ENCODE measurements around the gene ESR1.

ESR1 gene

GRCh38 chr6:152085451-152085921 lies 278.0 kb downstream of the ESR1 start:
- Histone ChIP-seq H3K9me2 (replicated peaks; ENCODE audit: control insufficient read depth, low read length) (no peaks in the 10 kb centered on the region), H3K4me2 (ENCODE audit: low read length) (no peak overlapping the region), H3K27ac (ENCODE audit: low read depth, low read length) (no peak overlapping the region), H3K9me3 (ENCODE audit: control insufficient read depth, insufficient read depth, low read length) (no peaks in the 10 kb centered on the region), H3K27me3 (ENCODE audit: control insufficient read depth, low read length) (0 out of 2 replicates have a peak, but pooled peaks cover 3% of the 10 kb centered on the region), H3K4me3 (ENCODE audit: low read length) (no peak overlapping the region), H3K79me2 (ENCODE audit: control insufficient read depth, low read length) (no peaks in the 10 kb centered on the region), H4K20me1 (ENCODE audit: control insufficient read depth, insufficient read depth, low read depth, low read length) (no peaks in the 10 kb centered on the region), H3K36me3 (ENCODE audit: control insufficient read depth, low read length) (no peaks in the 10 kb centered on the region), H3F3A (ENCODE audit: control insufficient read depth, insufficient read depth) (no peaks in the 10 kb centered on the region), H3K4me1 (ENCODE audit: control insufficient read depth, low read length) (no peaks in the 10 kb centered on the region)
- TF ChIP-seq, protein P1, sequence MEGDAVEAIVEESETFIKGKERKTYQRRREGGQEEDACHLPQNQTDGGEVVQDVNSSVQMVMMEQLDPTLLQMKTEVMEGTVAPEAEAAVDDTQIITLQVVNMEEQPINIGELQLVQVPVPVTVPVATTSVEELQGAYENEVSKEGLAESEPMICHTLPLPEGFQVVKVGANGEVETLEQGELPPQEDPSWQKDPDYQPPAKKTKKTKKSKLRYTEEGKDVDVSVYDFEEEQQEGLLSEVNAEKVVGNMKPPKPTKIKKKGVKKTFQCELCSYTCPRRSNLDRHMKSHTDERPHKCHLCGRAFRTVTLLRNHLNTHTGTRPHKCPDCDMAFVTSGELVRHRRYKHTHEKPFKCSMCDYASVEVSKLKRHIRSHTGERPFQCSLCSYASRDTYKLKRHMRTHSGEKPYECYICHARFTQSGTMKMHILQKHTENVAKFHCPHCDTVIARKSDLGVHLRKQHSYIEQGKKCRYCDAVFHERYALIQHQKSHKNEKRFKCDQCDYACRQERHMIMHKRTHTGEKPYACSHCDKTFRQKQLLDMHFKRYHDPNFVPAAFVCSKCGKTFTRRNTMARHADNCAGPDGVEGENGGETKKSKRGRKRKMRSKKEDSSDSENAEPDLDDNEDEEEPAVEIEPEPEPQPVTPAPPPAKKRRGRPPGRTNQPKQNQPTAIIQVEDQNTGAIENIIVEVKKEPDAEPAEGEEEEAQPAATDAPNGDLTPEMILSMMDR (IDR thresholded peaks at IDR 0.05; ENCODE audit: low read depth, low read length, poor library complexity, severe bottlenecking): no peak
- no peak for TF ChIP-seq EZH2phosphoT487 (IDR thresholded peaks at IDR 0.05; ENCODE audit: borderline replicate concordance, low read length)

- H3K27me3 ChIP-seq (ENCODE audit: control insufficient read depth, low read length): 0 out of 2 replicates have a peak, but pooled peaks cover 3% of the 10 kb centered on the region
- H3K9me2 ChIP-seq (replicated peaks; ENCODE audit: control insufficient read depth, low read length): no peaks in the 10 kb centered on the region
- TF ChIP-seq, protein P1 (IDR thresholded peaks at IDR 0.05; ENCODE audit: low read depth, low read length, poor library complexity, severe bottlenecking): no peak
- TF ChIP-seq EZH2phosphoT487 (IDR thresholded peaks at IDR 0.05; ENCODE audit: borderline replicate concordance, low read length): no peak
- H3K9me3 ChIP-seq (ENCODE audit: control insufficient read depth, insufficient read depth, low read length): no peaks in the 10 kb centered on the region
- no peaks in the 10 kb centered on the region for H3K36me3 ChIP-seq (ENCODE audit: control insufficient read depth, low read length)
- H3K4me2 ChIP-seq (ENCODE audit: low read length): no peak overlapping the region
- H3K4me1 ChIP-seq (ENCODE audit: control insufficient read depth, low read length): no peaks in the 10 kb centered on the region
- no peaks in the 10 kb centered on the region for H4K20me1 ChIP-seq (ENCODE audit: control insufficient read depth, insufficient read depth, low read depth, low read length)
- H3K79me2 ChIP-seq (ENCODE audit: control insufficient read depth, low read length): no peaks in the 10 kb centered on the region
- H3F3A ChIP-seq (ENCODE audit: control insufficient read depth, insufficient read depth): no peaks in the 10 kb centered on the region
- H3K4me3 ChIP-seq (ENCODE audit: low read length): no peak overlapping the region
- H3K27ac ChIP-seq (ENCODE audit: low read depth, low read length): no peak overlapping the region
These were observed 278.9 kb downstream of the ESR1 start for GRCh38 chr6:152086223-152086873.

- H3K36me3 ChIP-seq (ENCODE audit: control insufficient read depth, low read length): no peaks in the 10 kb centered on the region
- H3K27me3 ChIP-seq (ENCODE audit: control insufficient read depth, low read length): 0 out of 2 replicates have a peak, but pooled peaks cover 3% of the 10 kb centered on the region
- H3K27ac ChIP-seq (ENCODE audit: low read depth, low read length): no peak overlapping the region
- TF ChIP-seq EZH2phosphoT487 (IDR thresholded peaks at IDR 0.05; ENCODE audit: borderline replicate concordance, low read length): no peak
- TF ChIP-seq, protein P1 (IDR thresholded peaks at IDR 0.05; ENCODE audit: low read depth, low read length, poor library complexity, severe bottlenecking): no peak
- H3K4me2 ChIP-seq (ENCODE audit: low read length): no peak overlapping the region
- H3K9me3 ChIP-seq (ENCODE audit: control insufficient read depth, insufficient read depth, low read length): no peaks in the 10 kb centered on the region
- no peaks in the 10 kb centered on the region for H3K9me2 ChIP-seq (replicated peaks; ENCODE audit: control insufficient read depth, low read length)
- no peaks in the 10 kb centered on the region for H3K79me2 ChIP-seq (ENCODE audit: control insufficient read depth, low read length)
- H3K4me3 ChIP-seq (ENCODE audit: low read length): no peak overlapping the region
- no peaks in the 10 kb centered on the region for H3K4me1 ChIP-seq (ENCODE audit: control insufficient read depth, low read length)
- no peaks in the 10 kb centered on the region for H4K20me1 ChIP-seq (ENCODE audit: control insufficient read depth, insufficient read depth, low read depth, low read length)
- no peaks in the 10 kb centered on the region for H3F3A ChIP-seq (ENCODE audit: control insufficient read depth, insufficient read depth)
These were observed 279.6 kb downstream of the ESR1 start for GRCh38 chr6:152087096-152087495.

Measured in DOHH2 (cell line).